GM12878 (cell line): ENCODE measurements around the gene KCNIP3. TPM values are rescaled to one million over a fixed set of nuclear protein-coding genes. Genes with fewer than 3 reads are reported as not detected.

Source experiments
- ATAC-seq: fragments of 200-7000 bp; cut with Tn5 transposase; 3 replicates; pipeline ENCODE4 v1.9.1; 2020; ENCODE audit warnings: mild to moderate bottlenecking, moderate library complexity
- BruUV-seq: library from RNA; stranded (reverse); fragments of 400-500 nt; replicated peaks from 2 replicates; lab custom pipeline; 2021; lab: Mats Ljungman, UMichigan
- CTCF ChIA-PET: fragments of 300-600 bp; sonication (Branson Sonifier 250); formaldehyde crosslinking; extraction: SDS; loops from one replicate; lab custom pipeline; 2021; ENCODE audit warnings: inconsistent platforms; lab: Yijun Ruan, JAX
- POLR2A ChIA-PET: fragments of 350-600 bp; formaldehyde crosslinking; extraction: SDS; loops from one replicate; lab custom pipeline; 2021; ENCODE audit warnings: inconsistent platforms; lab: Charles Lee
- RAD21 ChIA-PET: fragments of 300-600 bp; sonication (Branson Sonifier 250); formaldehyde crosslinking; loops from one replicate; lab custom pipeline; 2023; ENCODE audit warnings: antibody characterized with exemption; ENCODE audit not compliant: unreplicated experiment; lab: Charles Lee
- SMC1A ChIA-PET: fragments of 300-600 bp; sonication (Branson Sonifier 250); formaldehyde crosslinking; loops from one replicate; lab custom pipeline; 2023; ENCODE audit not compliant: unreplicated experiment, uncharacterized antibody; lab: Charles Lee
- DNase-seq: peaks from one replicate; pipeline ENCODE4 v3.0.0-alpha.2; 2011; ENCODE audit warnings: low read depth, low spot score
- FAIRE-seq: peaks from 3 replicates; lab custom pipeline; 2011; peaks lifted over from hg19 to GRCh38; lab: Jason Lieb, UNC
- H2AFZ ChIP-seq: 2 replicates; pipeline ENCODE4 v1.6.0; 2011; ENCODE audit warnings: low read depth, low read length, control low read depth; ENCODE audit not compliant: control insufficient read depth
- H3K27ac ChIP-seq: 2 replicates; pipeline ENCODE4 v1.5.1; 2011; ENCODE audit warnings: control low read depth; ENCODE audit not compliant: control insufficient read depth, insufficient read depth
- H3K27me3 ChIP-seq, 2 experiments: replicated peaks in 1 of 2; 2 replicates each; pipeline versions ENCODE4 v1.6.0 to v1.6.1; 2011; ENCODE audit warnings: low read length in 1 of 2; ENCODE audit not compliant: control insufficient read depth in 2 of 2, insufficient read depth in 2 of 2
- H3K36me3 ChIP-seq, 2 experiments: 2 replicates each; pipeline ENCODE4 v1.5.1; 2011; ENCODE audit warnings: low read length in 1 of 2; ENCODE audit not compliant: control insufficient read depth in 2 of 2, insufficient read depth in 2 of 2
- H3K4me1 ChIP-seq: 2 replicates; pipeline ENCODE4 v1.6.1; 2011; ENCODE audit warnings: mild to moderate bottlenecking, low read length, moderate library complexity, mixed read lengths; ENCODE audit not compliant: control insufficient read depth, insufficient read depth
- H3K4me2 ChIP-seq: 2 replicates; pipeline ENCODE4 v1.6.0; 2011; ENCODE audit warnings: control low read depth; ENCODE audit not compliant: control insufficient read depth, insufficient read depth
- H3K4me3 ChIP-seq: fragments of 200-600 bp; sonication (generic); 2 replicates; pipeline ENCODE4 v1.5.1; 2016
- H3K79me2 ChIP-seq: 2 replicates; pipeline ENCODE4 v1.6.0; 2011; ENCODE audit warnings: low read length; ENCODE audit not compliant: control insufficient read depth, insufficient read depth
- H3K9ac ChIP-seq: 2 replicates; pipeline ENCODE4 v1.8.0; 2011; ENCODE audit warnings: low read length, control low read depth, mixed read lengths; ENCODE audit not compliant: control insufficient read depth, insufficient read depth
- H3K9me3 ChIP-seq: replicated peaks from 3 replicates; pipeline ENCODE4 v1.5.1; 2011; ENCODE audit warnings: mild to moderate bottlenecking, low read length; ENCODE audit not compliant: control insufficient read depth, insufficient read depth
- H4K20me1 ChIP-seq: 2 replicates; pipeline ENCODE4 v1.6.0; 2011; ENCODE audit not compliant: control insufficient read depth, insufficient read depth
- BRCA1 ChIP-seq: IDR thresholded peaks from 2 replicates; pipeline ENCODE4 v1.6.1; 2011; ENCODE audit warnings: low read depth, low read length, improper control_type of control experiment
- CBX3 ChIP-seq: fragments of 200-600 bp; sonication (generic); IDR thresholded peaks from 2 replicates; pipeline ENCODE4 v1.6.1; 2016; ENCODE audit warnings: low read depth, borderline replicate concordance
- CHD1 ChIP-seq: IDR thresholded peaks from 2 replicates; pipeline ENCODE4 v1.6.1; 2012; ENCODE audit warnings: low read depth, low read length, improper control_type of control experiment
- EED ChIP-seq: sonication (generic); IDR thresholded peaks from 2 replicates; pipeline ENCODE4 v1.6.1; 2016; ENCODE audit warnings: antibody characterized with exemption, low read depth
- ETV6 ChIP-seq, 2 experiments: fragments of 450-650 bp in 1 of 2; IDR thresholded peaks in 1 of 2; conservative IDR thresholded peaks in 1 of 2; 2 replicates each; pipeline ENCODE4 v1.6.1; 2014; ENCODE audit warnings: antibody characterized with exemption in 1 of 2, borderline replicate concordance in 1 of 2, low read depth in 1 of 2, mild to moderate bottlenecking in 1 of 2, moderate library complexity in 1 of 2
- EZH2 ChIP-seq: IDR thresholded peaks from 2 replicates; pipeline ENCODE4 v1.6.1; 2012; ENCODE audit warnings: low read depth, mild to moderate bottlenecking, control low read depth, inconsistent platforms, low read length, borderline replicate concordance; ENCODE audit not compliant: control insufficient read depth
- GABPA ChIP-seq: IDR thresholded peaks from 2 replicates; pipeline ENCODE4 v1.6.1; 2014; ENCODE audit warnings: antibody characterized with exemption, low read depth, mild to moderate bottlenecking, inconsistent platforms
- JUNB ChIP-seq: IDR thresholded peaks from 2 replicates; pipeline ENCODE4 v1.6.1; 2016; ENCODE audit warnings: antibody characterized with exemption, mild to moderate bottlenecking
- KAT2A ChIP-seq: conservative IDR thresholded peaks from 2 replicates; pipeline ENCODE4 v1.6.1; 2011; ENCODE audit warnings: low read depth, low read length; ENCODE audit not compliant: control insufficient read depth
- NFXL1 ChIP-seq: fragments of 450-650 bp; IDR thresholded peaks from 2 replicates; pipeline ENCODE4 v1.6.1; 2017; ENCODE audit warnings: antibody characterized with exemption, mild to moderate bottlenecking, borderline replicate concordance
- NFYB ChIP-seq: IDR thresholded peaks from 2 replicates; pipeline ENCODE4 v1.6.1; 2011; ENCODE audit warnings: low read depth, mild to moderate bottlenecking, low read length, improper control_type of control experiment, moderate library complexity; ENCODE audit not compliant: insufficient read depth
- PAX5 ChIP-seq: IDR thresholded peaks from 2 replicates; pipeline ENCODE4 v1.6.1; 2011; ENCODE audit warnings: low read depth, low read length, borderline replicate concordance
- PML ChIP-seq: IDR thresholded peaks from 2 replicates; pipeline ENCODE4 v1.6.1; 2012; ENCODE audit warnings: low read length, inconsistent platforms
- RCOR1 ChIP-seq: conservative IDR thresholded peaks from 2 replicates; pipeline ENCODE4 v1.6.1; 2012; ENCODE audit warnings: low read depth, low read length, improper control_type of control experiment
- RFX5 ChIP-seq: IDR thresholded peaks from 2 replicates; pipeline ENCODE4 v1.6.1; 2011; ENCODE audit warnings: low read depth, low read length, improper control_type of control experiment
- STAT3 ChIP-seq: IDR thresholded peaks from 2 replicates; pipeline ENCODE4 v1.6.1; 2011; ENCODE audit warnings: low read depth, low read length, improper control_type of control experiment
- WGBS: methylation state at CpG from one replicate; pipeline ENCODE4 v1.1.6; 2016; ENCODE audit warnings: low lambda C conversion rate; ENCODE audit not compliant: insufficient replicate concordance, insufficient coverage; ENCODE audit errors: missing lambda C conversion rate; 5-methylcytosine and 5-hydroxymethylcytosine counted together
- in situ Hi-C: fragments of 300-500 bp; cut with MboI; formaldehyde crosslinking; loops from 9 replicates; pipeline ENCODE4 v1.14.3; 2018; ENCODE audit warnings: mixed read lengths
- intact Hi-C: fragments of 100-400 bp; cut with micrococcal nuclease; formaldehyde crosslinking; loops from one replicate; pipeline ENCODE4 v1.14.2; 2022; ENCODE audit not compliant: unreplicated experiment
- polyA plus RNA-seq, 11 experiments: library from polyadenylated mRNA; depleted of rRNA in 4 of 11; unstranded in 6 of 11; stranded (reverse) in 5 of 11; fragments of >200 nt; fragmentation: Nextera tagmentation in 4 of 11; fragmentation: Illumina TruSeq in 1 of 11; extraction: Ambion mirVana in 4 of 11; extraction: Trizol in 1 of 11; gene quantifications; 1 replicate in 1 of 11; 2 replicates in 10 of 11; pipeline versions ENCODE4 v1.2.1 to v1.2.3, GENCODE V29; 2011 to 2016; ENCODE audit warnings: inconsistent platforms in 2 of 11, missing spikeins in 2 of 11, low read depth in 1 of 11
- total RNA-seq, 4 experiments: library from RNA; depleted of rRNA in 3 of 4; stranded (reverse); fragments of >200 nt in 3 of 4; fragmentation: Illumina TruSeq in 1 of 4; extraction: Trizol in 1 of 4; gene quantifications; 2 replicates each; pipeline versions ENCODE4 v1.2.1 to v1.2.3, GENCODE V29; 2013 to 2021
- TF ChIP-seq, protein P1 (sequence below): fragments of 450-650 bp; IDR thresholded peaks from 2 replicates; pipeline ENCODE4 v1.6.1; 2018; ENCODE audit warnings: mild to moderate bottlenecking, low read depth, moderate library complexity; ENCODE audit not compliant: partially characterized antibody

KCNIP3 gene
- total and polyA plus RNA-seq, 10 of the 15 experiments (the other 5 are each of a cell fraction or from before 2014, with no cell fraction given): not detected

DNA sequence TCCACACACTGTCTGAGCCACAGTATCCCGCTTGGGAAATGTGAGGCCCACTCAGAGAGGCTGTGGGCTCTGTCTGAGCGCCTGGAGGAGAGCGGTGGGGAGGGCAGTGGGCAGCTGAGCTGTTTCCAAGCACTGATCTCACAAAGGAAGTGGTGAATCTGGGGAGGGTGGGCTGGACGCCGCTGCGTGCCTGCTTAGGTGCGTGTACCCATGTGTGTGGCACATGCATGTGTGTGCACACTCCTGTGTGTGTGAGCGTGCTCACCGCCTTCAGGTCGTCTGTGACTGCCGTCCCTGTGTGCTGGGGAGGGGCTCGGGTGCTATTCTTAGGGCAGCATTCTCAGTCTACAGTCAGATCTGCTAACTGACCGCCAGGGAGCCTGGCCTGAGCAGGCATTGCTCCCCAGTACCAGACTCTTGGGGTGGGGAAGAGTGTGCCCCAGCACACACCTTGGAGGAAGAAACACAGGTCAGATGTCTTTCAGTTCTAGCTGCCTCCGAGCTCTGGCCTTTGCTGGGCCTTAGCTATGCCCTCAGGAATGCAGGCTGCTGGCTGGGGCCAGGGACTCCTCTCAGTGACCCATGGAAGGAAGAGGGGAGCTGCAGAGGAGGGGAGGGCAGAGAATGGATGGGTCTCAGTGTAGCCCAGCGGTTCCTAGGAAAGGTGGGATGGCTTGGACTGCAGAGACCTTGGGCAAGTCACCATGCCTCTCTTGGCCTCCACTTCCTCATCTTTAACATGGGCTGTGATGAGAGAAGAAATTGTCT is 31.4 kb downstream of the KCNIP3 start:
- Histone ChIP-seq H4K20me1 (no peaks in the 10 kb centered on the region), H3K4me2 (no peak overlapping the region), H3K27ac (no peak overlapping the region), H3K9ac (no peak overlapping the region), H3K4me1 (no peaks in the 10 kb centered on the region), H3K36me3 (no peaks in the 10 kb centered on the region), H2AFZ (no peak overlapping the region), H3K4me3 (no peak overlapping the region), H3K27me3 (no peaks in the 10 kb centered on the region; a peak in 1 of 4 replicates), H3K79me2 (no peaks in the 10 kb centered on the region), H3K9me3 (no peaks in the 10 kb centered on the region)
- BruUV-seq: no TSS peak
- ChIA-PET SMC1A (no interaction called here), POLR2A (no interaction called here), RAD21 (no interaction called here), CTCF (no interaction called here)
- 34% methylated on average over 15 of the region's 15 CpGs for WGBS
- ATAC-seq (no peak), DNase-seq (no peak), FAIRE-seq (no peak)
- TF ChIP-seq GABPA (no peak), PAX5 (no peak), JUNB (no peak), PML (no peak), STAT3 (no peak), KAT2A (no peak), CHD1 (no peak), RCOR1 (no peak), BRCA1 (no peak), EZH2 (no peak), CBX3 (no peak), EED (no peak), NFYB (no peak), ETV6 (conservative IDR thresholded peaks at IDR 0.05 in 1 of 2, IDR thresholded peaks at IDR 0.05 in 1 of 2; ENCODE audit: borderline replicate concordance in 1 of 2, low read depth in 1 of 2) (no peak), RFX5 (no peak), NFXL1 (no peak)
- TF ChIP-seq, protein P1, sequence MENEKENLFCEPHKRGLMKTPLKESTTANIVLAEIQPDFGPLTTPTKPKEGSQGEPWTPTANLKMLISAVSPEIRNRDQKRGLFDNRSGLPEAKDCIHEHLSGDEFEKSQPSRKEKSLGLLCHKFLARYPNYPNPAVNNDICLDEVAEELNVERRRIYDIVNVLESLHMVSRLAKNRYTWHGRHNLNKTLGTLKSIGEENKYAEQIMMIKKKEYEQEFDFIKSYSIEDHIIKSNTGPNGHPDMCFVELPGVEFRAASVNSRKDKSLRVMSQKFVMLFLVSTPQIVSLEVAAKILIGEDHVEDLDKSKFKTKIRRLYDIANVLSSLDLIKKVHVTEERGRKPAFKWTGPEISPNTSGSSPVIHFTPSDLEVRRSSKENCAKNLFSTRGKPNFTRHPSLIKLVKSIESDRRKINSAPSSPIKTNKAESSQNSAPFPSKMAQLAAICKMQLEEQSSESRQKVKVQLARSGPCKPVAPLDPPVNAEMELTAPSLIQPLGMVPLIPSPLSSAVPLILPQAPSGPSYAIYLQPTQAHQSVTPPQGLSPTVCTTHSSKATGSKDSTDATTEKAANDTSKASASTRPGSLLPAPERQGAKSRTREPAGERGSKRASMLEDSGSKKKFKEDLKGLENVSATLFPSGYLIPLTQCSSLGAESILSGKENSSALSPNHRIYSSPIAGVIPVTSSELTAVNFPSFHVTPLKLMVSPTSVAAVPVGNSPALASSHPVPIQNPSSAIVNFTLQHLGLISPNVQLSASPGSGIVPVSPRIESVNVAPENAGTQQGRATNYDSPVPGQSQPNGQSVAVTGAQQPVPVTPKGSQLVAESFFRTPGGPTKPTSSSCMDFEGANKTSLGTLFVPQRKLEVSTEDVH: no peak
- in situ Hi-C loops (no loop called here), intact Hi-C loops (no loop called here)
